ENCODE data around the gene WNT9A.

Gene WNT9A

GRCh38 chr1:227891955-227892488 is 55.7 kb downstream of the WNT9A start:
- H3K4me2 ChIP-seq (ENCODE audit: low read depth, low read length): no peak overlapping the region
- H3K9me3 ChIP-seq (replicated peaks; ENCODE audit: insufficient read depth, low read length): no peaks in the 10 kb centered on the region
- DNase-seq: no peak
- H3F3A ChIP-seq (ENCODE audit: insufficient read depth, low read length): no peaks in the 10 kb centered on the region
- no peak overlapping the region for H3K4me3 ChIP-seq (ENCODE audit: low read length)
- no peak overlapping the region for H3K9ac ChIP-seq (ENCODE audit: low read length)
- no peaks in the 10 kb centered on the region for H4K20me1 ChIP-seq (ENCODE audit: insufficient read depth, low read length)
- no peaks in the 10 kb centered on the region for H3K4me1 ChIP-seq (ENCODE audit: low read length)
- no peaks in the 10 kb centered on the region for H3K27me3 ChIP-seq (replicated peaks; ENCODE audit: insufficient read depth, low read length)
- H3K9me2 ChIP-seq (replicated peaks; ENCODE audit: insufficient read depth, low read length): no peaks in the 10 kb centered on the region
- no peaks in the 10 kb centered on the region for H3K36me3 ChIP-seq (replicated peaks; ENCODE audit: insufficient read depth, low read length)
- TF ChIP-seq CTCF (IDR thresholded peaks at IDR 0.05; ENCODE audit: low read length) (no peak), EZH2phosphoT487 (IDR thresholded peaks at IDR 0.05; ENCODE audit: low read length) (no peak), EZH2 (optimal IDR thresholded peaks at IDR 0.05; ENCODE audit: low read depth, low read length) (no peak)
- H2AFZ ChIP-seq (ENCODE audit: low read length): no peak overlapping the region
- no peaks in the 10 kb centered on the region for H3K79me2 ChIP-seq (ENCODE audit: low read length)
- no peak overlapping the region for H3K27ac ChIP-seq (ENCODE audit: low read length)

GRCh38 chr1:227891223-227891954 is 56.3 kb downstream of the WNT9A start:
- TF ChIP-seq EZH2phosphoT487 (IDR thresholded peaks at IDR 0.05; ENCODE audit: low read length) (no peak), CTCF (IDR thresholded peaks at IDR 0.05; ENCODE audit: low read length) (no peak), EZH2 (optimal IDR thresholded peaks at IDR 0.05; ENCODE audit: low read depth, low read length) (no peak)
- H2AFZ ChIP-seq (ENCODE audit: low read length): no peak overlapping the region
- no peak overlapping the region for H3K9ac ChIP-seq (ENCODE audit: low read length)

DNA sequence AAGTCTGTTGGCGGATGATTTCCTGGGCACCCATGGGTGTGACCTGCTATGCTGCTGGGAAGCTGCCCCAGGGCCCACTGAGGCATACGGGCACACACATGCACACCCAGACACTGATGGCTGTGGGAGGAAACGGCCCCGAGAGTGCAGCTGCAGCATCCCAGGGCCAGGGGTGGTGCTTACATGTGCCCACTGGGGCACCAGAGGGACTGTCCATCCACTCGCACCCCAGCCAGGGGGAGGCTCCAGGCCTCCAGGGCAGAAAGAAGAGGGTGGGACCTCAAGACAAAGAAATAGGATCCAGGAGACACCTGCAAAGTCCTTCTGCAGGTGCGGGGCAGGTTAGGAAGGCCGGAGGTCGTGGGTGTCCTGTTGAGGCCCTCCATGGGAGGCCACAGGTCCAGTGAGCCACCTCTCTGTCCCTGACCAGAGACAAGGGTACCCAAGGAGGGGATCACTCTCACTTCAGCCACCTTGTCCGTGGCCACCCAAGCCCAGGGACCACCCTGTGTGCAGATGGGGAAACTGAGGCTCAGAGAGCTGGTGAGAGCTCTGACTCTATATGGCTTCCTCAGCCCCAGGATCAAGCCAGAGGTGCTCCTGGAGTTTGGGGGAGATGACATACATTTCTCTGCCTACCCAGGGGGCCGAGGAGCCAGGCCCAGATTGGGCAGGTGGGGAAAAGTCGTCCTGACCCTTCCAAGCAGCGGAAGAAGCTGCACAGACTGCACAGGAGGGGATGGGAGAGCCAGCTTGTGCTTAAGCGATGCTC is 57.1 kb downstream of the WNT9A start:
- Histone ChIP-seq H4K20me1 (ENCODE audit: insufficient read depth, low read length) (no peaks in the 10 kb centered on the region), H3K9me3 (replicated peaks; ENCODE audit: insufficient read depth, low read length) (no peaks in the 10 kb centered on the region), H3K36me3 (replicated peaks; ENCODE audit: insufficient read depth, low read length) (no peaks in the 10 kb centered on the region), H3K27ac (ENCODE audit: low read length) (no peak overlapping the region), H3F3A (ENCODE audit: insufficient read depth, low read length) (no peaks in the 10 kb centered on the region), H3K9ac (ENCODE audit: low read length) (no peak overlapping the region), H3K9me2 (replicated peaks; ENCODE audit: insufficient read depth, low read length) (no peaks in the 10 kb centered on the region), H2AFZ (ENCODE audit: low read length) (no peak overlapping the region), H3K4me1 (ENCODE audit: low read length) (no peaks in the 10 kb centered on the region), H3K4me3 (ENCODE audit: low read length) (no peak overlapping the region), H3K79me2 (ENCODE audit: low read length) (no peaks in the 10 kb centered on the region), H3K27me3 (replicated peaks; ENCODE audit: insufficient read depth, low read length) (peaks cover 5% of the 10 kb centered on the region; the same call in 1 of the 2 replicates), H3K4me2 (ENCODE audit: low read depth, low read length) (no peak overlapping the region)
- DNase-seq: no peak
- TF ChIP-seq EZH2phosphoT487 (IDR thresholded peaks at IDR 0.05; ENCODE audit: low read length): no peak
- no peak for TF ChIP-seq EZH2 (optimal IDR thresholded peaks at IDR 0.05; ENCODE audit: low read depth, low read length)
- TF ChIP-seq CTCF (IDR thresholded peaks at IDR 0.05; ENCODE audit: low read length): no peak

More at GRCh38 chr1:227891223-227891954, 56.3 kb downstream of the WNT9A start:
- H3K27me3 ChIP-seq (replicated peaks; ENCODE audit: insufficient read depth, low read length): peaks cover 5% of the 10 kb centered on the region; the same call in 1 of the 2 replicates
- H3K4me2 ChIP-seq (ENCODE audit: low read depth, low read length): no peak overlapping the region
- no peaks in the 10 kb centered on the region for H3K9me3 ChIP-seq (replicated peaks; ENCODE audit: insufficient read depth, low read length)
- H3K79me2 ChIP-seq (ENCODE audit: low read length): no peaks in the 10 kb centered on the region
- no peaks in the 10 kb centered on the region for H3K9me2 ChIP-seq (replicated peaks; ENCODE audit: insufficient read depth, low read length)
- no peaks in the 10 kb centered on the region for H3K4me1 ChIP-seq (ENCODE audit: low read length)
- no peaks in the 10 kb centered on the region for H4K20me1 ChIP-seq (ENCODE audit: insufficient read depth, low read length)
- no peak overlapping the region for H3K4me3 ChIP-seq (ENCODE audit: low read length)
- H3K36me3 ChIP-seq (replicated peaks; ENCODE audit: insufficient read depth, low read length): no peaks in the 10 kb centered on the region
- DNase-seq: no peak
- no peak overlapping the region for H3K27ac ChIP-seq (ENCODE audit: low read length)
- H3F3A ChIP-seq (ENCODE audit: insufficient read depth, low read length): no peaks in the 10 kb centered on the region
